ENCODE measurements around the gene KRT86.
"Not testable (repeated sequence)": the region's sequence is repeated elsewhere in the genome, so short reads cannot be mapped to it uniquely, and the experiment has no call there.

The KRT86 gene

DNA sequence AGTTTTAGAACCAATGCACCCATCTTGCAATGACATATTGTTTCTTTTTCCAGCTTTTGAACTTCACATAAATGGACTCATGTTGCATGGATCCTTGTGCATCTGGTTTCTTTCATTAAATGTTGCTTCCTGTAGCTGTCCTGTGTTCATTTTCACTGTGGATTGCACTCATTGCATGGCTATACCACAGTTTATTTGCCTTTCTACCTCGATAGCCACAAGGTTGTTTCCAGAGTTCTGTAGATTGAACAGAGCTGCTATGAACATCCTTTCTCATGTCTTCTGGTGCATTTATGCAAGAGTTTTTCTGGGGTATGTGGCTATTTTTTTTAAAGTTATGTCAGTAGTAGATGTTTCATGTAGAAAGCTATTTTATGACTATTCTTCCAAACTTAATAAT lies 20.4 kb downstream of the KRT86 start:
- no peak for DNase-seq

DNA sequence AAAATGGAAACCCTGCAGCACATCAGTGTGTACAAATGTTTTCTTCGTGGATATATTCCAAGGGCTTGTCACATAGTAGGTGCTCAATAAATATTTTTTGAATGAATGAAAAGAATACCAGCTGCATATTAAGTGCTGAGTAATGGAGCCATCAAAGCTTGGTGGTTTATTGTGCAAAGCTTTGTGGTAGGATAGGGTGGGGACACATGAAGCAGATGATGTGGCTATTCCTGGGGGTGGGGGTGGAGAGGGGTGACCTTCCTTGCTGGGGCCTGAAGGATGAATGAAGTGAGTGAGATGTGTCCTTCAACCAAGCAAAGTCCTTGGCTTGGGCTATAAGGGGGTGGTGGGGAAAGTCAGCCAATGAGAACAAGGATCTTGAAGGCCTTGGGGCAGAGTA lies 21.2 kb downstream of the KRT86 start:
- DNase-seq = no peak

DNA sequence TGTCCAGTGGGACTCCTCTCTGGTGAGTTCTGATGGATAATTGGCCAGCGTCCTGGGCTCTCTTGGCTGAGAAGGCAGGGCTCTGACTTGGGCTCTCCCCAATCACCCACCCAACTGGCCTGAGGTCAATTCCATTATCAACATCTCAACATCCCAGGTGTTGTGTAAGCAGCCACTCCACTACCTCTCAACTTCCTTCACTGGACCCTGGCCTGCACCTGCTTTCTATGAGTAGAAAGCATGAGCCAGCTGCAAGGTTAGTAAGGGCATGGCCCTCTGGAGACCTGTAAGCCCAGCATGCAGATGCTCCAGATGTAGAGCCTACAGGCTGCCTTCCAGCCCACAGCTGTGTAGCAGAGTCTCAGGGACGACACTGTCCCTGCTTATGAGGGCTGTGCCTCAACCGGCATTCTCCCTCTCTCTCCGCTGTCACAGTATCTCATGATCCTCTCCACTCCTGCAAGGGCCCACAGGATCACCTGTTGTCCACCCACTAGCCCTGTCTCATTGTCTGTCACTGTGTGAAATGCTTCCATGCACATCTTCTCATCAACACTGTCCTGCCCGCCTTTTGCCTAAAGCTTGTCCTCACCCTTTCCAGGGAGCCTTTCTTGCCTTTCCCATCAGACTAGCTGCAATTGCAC lies 22.2 kb downstream of the KRT86 start:
- DNase-seq = no peak

DNA sequence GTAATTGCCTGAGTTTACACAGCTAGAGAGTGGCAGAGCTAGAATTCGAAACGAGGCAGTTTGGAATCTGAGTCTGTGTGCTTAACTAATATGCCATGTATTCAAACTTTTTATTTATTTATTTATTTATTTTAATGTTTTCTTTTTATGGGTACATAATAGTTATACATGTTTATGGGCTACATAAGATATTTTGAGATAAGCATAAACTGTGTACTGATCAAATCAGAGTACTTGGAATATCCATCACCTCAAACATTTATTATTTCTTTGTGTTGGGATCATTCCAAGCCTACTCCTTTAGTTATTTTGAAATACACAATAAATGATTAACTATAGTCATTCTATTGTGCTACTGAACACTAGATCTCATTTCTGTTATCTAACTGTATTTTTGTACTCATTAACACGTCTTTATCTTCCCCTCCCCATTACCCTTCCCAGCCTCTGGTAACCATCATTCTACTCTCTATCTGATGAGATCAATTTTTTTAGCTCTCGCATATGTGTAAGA lies 24.3 kb downstream of the KRT86 start:
- no peak for DNase-seq

DNA sequence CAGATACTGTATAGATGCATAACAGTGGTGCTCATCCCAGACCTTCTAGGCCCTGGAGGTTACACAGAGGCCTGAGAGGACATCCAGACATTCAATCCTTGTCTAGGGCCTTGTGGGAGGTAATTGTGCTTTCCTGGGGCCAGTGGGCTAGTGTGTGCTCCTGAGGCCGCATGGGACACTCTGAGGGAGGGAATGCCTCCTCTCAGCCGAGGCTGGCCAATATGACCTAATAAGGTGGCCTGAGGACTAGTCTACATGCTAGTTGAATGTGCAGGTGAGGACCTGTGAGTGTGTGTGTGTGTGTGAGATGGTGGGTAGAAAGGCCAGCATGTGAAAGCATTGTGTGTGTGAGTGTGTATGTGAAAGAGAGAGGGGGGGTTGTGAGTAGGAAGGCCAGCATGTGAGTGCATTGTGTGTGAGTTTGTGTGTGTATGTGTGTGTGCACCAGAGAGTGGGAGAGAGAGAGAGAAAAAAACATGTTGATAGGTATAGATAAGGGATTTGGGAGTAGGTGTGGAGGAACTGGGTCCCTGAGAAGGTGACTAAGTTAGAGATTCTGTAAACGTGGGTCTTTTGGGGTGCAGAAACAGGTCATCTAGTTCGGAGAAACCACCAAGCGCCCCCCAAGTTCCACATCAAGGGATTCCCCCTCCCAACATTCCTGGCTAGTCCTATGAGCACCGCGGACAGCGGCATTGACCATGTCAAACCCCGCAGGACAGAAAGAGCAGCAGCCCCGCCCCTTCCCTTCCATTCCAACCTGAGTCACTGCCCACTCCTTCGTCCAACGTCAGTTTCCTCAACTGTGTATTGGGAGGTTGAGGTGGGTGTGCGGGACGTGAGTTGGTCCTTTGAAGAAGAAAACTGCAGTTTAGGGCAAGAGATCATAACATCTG lies 26.6 kb downstream of the KRT86 start:
- no peak for DNase-seq

DNA sequence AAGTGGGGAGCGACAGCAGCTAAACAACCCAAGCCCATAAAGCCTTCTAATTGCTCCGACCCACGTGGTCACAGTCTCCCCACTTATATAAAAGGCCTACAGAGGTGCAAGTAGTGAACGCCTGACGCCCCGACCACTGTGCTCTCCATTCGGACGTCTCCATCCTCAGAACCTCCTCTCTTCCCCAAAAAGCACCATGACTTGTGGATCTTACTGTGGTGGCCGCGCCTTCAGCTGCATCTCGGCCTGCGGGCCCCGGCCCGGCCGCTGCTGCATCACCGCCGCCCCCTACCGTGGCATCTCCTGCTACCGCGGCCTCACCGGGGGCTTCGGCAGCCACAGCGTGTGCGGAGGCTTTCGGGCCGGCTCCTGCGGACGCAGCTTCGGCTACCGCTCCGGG lies 27.3 kb downstream of the KRT86 start:
- DNase-seq = not testable (repeated sequence)

DNA sequence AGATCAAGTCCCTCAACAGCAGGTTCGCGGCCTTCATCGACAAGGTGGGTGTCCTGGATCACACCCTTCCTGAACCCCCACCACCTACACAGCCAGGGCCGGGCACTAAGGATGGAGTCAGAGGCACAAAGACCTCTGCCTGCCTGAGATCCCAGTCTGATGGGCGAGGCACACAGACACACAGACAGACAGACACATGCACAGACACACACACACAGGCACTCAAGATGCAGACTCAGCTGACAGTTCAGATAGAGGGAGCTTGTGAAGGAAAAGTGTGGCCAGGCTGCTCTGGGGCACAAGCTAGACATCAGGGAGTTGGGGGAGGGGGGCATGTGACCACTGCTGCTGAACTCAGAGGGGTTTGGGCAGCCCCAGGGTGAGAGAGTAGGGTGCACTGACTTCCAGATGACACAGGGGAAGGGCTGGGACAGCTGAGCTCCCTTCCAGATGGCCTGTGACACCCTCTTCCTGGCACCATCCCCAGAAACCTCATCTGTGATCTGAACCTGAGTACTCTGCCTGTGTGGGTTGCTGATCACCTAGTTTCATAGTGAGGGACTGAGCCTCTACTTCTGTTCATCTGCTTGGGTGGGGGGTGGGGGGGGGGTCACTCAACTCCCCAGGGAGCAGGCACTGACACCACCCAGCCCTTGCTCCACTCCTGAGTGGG lies 27.9 kb downstream of the KRT86 start:
- DNase-seq = not testable (repeated sequence)

DNA sequence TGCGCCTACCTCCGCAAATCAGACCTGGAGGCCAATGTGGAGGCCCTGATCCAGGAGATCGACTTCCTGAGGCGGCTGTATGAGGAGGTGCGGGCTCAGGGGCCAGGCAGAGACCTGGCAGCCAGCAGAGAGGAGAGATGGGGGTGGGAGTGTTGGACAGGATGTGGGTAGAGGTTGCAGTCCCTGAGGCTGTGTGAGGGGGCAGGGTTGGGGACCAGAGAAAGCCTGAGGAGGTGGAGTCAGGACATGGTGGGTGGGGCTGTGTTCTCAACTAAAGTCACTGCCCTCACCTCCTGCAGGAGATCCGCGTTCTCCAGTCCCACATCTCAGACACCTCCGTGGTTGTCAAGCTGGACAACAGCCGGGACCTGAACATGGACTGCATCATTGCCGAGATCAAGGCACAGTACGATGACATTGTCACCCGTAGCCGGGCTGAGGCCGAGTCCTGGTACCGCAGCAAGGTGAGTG lies 30.5 kb downstream of the KRT86 start:
- not testable (repeated sequence) for DNase-seq

DNA sequence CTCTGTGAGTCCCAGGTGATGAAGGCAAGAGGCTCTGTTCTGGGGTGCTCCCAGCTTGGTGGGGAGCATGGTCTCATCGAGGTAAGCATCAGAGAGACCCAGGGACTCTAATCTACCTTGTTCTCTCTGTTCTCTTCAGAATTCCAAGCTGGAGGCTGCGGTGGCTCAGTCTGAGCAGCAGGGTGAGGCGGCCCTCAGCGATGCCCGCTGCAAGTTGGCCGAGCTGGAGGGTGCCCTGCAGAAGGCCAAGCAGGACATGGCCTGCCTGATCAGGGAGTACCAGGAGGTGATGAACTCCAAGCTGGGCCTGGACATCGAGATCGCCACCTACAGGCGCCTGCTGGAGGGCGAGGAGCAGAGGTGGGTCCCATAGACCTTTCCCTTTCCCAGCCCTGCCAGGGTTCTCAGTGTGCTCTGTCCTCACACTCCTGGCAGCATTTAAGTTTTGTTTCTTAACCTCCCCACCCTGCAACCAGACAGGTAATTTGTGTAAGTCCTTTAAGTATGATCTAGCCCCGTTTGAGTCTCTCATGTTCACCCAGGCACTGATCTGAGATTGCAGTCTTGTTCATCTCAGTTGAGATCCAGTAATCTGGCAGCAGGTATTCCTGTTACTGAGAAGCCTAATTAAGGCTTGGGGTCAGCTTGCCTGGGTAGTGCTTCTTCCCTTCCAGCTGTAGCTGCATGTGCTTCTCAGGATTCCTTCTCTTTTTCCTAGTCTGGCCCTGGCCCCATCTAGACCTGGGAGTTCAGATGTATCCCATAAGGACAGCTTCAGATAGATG lies 31.7 kb downstream of the KRT86 start:
- no peak for DNase-seq

DNA sequence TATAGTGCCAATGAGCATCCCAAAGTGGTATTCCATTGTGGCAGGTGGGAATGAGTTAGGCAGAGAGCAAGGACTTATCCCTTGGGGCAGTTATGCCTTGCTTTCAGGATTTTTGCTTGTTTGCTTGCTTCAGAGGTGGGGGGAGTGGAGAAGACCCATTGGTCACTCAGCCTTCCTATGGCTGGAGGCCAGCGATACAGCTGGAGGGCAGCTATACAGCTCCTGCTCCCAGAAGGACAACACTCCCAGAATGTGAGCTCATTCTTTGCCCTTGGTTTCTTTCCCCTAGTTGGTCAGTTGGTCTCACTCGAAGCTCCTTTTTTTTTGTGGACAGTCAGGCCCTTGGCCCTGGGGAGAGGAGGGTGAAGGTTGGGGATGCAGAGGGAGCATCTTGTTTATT lies 32.3 kb downstream of the KRT86 start:
- no peak for DNase-seq

DNA sequence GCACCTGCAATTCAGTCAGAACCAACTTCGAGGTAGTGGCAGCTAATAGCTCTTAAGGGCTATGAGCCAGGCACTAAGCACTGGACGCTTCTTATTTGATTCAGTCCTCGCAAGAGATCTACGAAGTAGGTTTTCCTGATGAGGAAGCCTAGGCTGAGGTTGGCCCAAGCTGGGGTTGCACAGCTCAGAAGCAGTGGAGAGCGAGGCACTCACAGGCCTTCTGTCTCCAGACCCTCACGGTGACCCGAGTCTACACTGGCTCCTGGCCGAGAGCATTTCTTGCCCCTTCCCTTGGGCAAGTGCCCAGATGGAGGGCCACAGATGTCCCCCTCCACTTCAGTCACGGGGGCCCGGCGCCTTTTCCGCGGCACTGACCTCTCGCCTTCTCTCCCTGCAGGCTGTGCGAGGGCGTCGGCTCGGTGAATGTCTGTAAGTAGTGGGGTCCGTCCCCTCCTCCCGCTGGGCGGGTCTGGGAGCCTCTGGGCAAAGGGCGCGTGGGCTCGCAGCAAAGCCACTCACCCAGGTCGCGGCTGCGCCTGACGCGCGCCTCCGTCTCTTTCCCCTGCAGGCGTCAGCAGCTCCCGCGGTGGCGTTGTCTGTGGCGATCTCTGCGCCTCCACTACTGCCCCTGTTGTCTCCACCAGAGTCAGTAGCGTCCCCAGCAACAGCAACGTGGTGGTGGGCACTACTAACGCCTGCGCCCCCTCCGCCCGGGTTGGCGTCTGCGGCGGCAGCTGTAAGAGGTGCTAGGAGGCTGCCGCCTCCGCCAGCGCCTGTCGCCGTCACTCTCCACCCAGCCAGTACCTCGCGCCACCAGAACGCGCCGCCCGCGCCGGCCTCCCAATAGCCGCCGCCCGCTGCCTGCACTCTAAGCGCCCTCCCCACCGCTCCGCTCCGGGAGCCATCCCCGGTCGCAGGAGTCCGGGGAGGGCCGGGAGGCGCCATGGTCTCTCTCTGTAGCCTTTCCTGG lies 33.7 kb downstream of the KRT86 start:
- peak; percentile 42 for DNase-seq

DNA sequence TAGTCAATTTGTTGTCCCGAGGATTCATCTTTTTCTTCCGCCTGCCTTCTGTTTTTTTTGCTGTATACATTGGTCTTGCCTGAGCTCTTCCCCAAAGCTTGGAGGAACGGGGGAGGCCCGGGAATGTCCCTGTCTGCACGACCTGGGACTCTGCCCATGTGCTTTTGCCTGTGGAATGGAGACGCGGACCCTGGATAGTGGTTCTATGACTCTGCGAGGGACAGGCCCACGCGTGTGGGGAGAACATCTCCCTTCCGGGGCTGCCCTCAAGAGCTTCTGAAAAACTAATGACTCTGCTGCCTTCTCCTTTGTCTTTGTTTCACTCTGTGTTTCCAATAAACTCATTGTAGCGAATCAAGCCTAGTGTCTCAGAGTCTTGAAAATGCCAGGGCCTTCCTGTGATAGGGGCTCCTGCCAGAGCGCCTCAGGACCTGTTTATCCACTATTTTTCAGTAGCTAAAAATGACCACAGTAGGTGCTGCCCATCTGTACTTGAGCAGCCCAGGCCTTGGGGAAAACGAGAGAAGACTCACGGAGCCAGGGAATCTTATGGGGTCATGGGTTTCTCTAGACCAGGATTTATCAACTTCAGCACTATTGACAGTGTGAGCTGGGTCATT lies 34.5 kb downstream of the KRT86 start:
- no peak for DNase-seq

DNA sequence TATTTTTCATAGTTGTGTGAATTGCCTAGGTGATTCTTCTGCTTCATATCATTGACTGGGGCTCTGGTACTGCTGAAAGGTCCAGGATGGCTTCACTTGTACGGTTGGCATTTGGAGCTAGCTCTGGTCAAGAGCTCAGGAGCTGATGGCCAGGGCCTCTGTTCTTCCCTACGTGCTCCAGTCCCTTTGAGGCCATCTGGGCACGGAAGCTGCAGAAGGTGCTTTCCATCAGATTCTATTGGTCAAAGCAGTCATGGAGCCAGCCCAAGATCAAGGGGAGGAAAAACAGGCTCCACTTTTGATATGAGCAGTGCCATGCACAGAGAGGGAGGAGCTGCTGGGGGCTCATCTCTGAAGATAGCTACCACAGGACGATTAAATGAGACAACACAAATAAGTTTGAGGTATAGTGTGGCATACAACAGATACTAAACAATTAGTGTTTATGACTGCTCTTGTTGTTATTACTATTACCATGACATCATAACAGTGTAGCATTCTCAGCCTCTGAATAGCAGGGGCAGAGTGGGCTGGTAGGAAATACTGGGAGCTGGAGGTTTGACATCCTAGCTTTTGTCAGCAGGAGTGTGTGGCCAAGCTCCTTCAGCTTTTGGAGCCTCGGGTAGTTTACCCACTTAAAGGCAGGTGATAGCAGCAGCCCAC lies 36.3 kb downstream of the KRT86 start:
- DNase-seq = no peak

DNA sequence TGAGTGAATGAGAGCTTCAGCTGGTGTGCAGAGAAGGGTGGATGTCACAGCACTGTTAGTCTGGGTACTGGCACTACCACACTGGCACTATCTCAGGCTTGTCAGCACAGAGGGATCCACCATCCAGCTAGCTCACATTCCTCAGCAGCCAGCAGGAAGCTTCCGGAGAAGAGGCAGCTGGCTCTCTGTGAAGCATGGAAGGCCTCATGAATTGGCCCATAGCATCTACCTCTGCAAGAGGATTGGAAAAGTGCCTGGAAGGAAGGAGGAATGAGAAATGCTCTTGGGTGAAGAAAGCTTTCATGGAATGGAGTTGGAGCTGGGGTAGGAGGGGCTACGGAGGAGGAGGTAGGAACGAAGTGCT lies 36.8 kb downstream of the KRT86 start:
- no peak for DNase-seq

DNA sequence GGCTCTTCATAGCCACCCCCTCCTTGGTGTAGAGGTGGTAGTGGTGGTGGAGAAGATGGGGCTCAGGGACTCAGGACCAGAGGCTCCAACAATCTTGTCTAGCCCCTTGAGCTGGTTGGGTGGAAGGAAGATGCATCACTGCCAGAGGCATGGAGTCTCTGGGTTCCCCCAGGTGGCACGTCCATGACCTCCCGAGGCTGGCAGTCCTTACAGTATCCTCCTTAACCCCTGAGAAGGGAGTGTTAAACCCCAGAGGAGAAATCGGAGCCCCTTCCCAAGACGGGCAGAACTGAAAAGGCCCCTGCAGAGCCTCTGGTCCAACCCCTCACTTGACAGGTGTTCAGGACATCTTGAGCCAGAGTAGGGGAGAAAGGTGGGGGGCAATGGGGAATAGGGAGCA lies 37.6 kb downstream of the KRT86 start:
- DNase-seq = no peak

DNA sequence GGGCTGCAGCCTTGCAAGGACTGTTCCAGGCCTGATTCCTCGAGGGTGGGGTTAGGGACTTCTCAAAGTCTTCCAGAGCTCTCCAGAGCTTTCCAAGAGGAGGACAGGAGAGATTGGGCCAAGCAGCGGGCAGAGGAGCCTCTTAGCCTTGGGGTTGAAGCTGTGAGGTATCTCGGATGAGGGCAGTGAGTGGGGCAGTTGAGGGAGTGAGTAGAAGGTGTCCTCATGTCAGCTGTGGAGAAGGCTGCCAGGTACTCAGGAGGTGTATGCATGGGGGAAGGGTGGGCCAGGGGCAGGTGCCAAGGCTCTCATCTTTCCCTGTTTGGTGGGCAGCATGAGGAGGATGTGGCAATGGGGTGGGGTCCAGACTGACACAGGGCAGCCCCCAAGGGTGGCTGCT lies 39.0 kb downstream of the KRT86 start:
- DNase-seq = no peak

DNA sequence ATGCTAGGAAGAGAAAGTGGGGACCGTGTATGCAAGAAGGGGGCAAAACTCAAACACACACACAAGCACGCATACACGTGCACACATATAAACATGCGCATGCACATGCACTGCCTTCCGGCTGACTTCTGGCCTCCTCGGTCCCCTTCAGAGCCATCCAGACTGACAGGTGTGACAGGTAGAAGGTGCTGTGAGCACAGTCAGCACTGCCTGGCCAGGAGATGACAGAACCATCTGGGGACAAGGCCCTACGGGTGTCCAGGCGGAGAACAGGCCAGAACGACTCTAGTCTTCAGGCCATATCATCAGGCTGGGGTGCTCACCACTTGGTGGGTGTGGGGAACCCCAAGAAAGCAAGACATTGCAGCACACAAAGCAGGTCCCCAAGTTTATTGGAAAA lies 39.5 kb downstream of the KRT86 start:
- no peak for DNase-seq

DNA sequence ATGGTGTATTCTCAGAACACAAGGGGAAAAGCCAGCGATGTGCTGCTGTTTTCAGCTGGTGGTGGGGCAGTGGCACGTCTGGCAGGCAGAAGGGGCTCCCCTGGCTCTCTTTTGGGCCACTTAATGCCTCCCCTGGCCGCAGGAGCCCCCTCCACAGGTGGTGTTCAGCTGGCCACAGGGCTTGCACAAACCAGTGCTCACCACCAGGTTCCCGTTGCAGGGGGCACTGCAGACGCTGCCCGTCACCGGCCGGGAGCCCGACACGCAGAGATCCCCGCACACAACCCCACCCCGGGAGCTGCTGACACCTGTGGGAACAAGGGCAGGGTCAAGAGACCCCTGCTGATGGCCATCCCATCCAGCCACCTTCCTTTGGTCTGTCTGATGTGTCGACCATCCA lies 40.1 kb downstream of the KRT86 start:
- no peak for DNase-seq

DNA sequence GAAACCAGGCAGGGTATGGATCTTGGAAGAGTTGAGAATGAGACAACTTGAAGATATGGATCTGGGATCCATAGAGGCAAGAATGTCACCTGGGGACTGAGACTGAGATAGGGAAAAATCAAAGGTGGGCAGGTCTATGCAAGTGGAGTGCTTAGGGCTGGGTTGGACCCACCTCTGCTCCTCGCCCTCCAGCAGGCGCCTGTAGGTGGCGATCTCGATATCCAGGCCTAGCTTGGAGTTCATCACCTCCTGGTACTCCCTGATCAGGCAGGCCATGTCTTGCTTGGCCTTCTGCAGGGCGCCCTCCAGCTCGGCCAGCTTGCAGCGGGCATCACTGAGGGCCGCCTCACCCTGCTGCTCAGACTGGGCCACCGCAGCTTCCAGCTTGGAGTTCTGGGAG lies 41.3 kb downstream of the KRT86 start:
- not testable (repeated sequence) for DNase-seq

DNA sequence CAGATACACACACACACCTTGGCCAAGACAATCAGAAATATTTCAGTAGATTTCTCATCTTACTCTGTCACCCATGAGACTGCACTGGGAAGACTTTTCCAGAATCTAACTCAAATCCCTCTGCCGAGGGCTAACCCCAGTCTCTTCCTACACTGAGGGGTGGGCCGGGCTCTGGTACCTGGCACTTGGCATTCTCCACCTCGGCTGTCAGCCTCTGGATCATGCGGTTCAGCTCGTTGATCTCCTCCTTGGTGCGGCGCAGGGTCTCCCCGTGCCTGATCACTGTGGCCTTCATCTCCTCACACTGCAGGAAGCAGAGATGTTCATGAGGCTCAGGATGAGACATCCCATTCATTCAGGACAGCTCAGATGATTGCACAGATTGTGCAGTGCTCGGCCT lies 41.8 kb downstream of the KRT86 start:
- DNase-seq = no peak
